ENCODE data around the gene STRN3. TPM values are rescaled to one million over a fixed set of nuclear protein-coding genes. Genes with fewer than 3 reads are reported as not detected.

The STRN3 gene
- total RNA-seq, result 57.8 and 97.8 TPM in 2 replicates

GRCh38 chr14:31026077-31026449 lies at the start of gene STRN3:
STRN3 (minus strand) TSS chr14:31026379; CDS start chr14:31026185, 194 bp downstream.

GRCh38 chr14:31025367-31026076 lies 657 bp downstream of the STRN3 start, which contains the start of gene AP4S1:
AP4S1 (plus strand) TSS chr14:31025649; CDS start chr14:31066197, 40,548 bp downstream.

GRCh38 chr14:30874120-30874998 lies 151.8 kb downstream of the STRN3 start, which contains the start of gene COCH:
COCH (plus strand) TSS chr14:30874559; CDS start chr14:30874939, 380 bp downstream.

Other genes starting within 250 kb of the STRN3 start
- 3.9 TPM in 1 of 2 replicates, not detected in the other for gene COCH, start 151.8 kb downstream of the STRN3 start, total RNA-seq
- gene AP4S1, start 730 bp downstream of the STRN3 start, total RNA-seq, result 3.6 and 4.9 TPM in 2 replicates
- gene HECTD1, start 181.4 kb upstream of the STRN3 start, total RNA-seq, result 223 and 288 TPM in 2 replicates

All from tracheal epithelial cell (primary cell).